GM18951 (cell line): ENCODE measurements around the gene PCDH10.

ENCODE experiments used
- POLR2A ChIP-seq: IDR thresholded peaks from 4 replicates; pipeline ENCODE4 v1.6.1; 2011; ENCODE audit warnings: mild to moderate bottlenecking; ENCODE audit not compliant: insufficient read length, insufficient read depth; ENCODE audit errors: extremely low read depth
- in situ Hi-C: fragments of 300-500 bp; cut with MboI; formaldehyde crosslinking; loops from one replicate; pipeline ENCODE4 v1.12.0; 2022; ENCODE audit warnings: low sequenced_read_pairs, mixed read lengths, inconsistent platforms; ENCODE audit not compliant: unreplicated experiment

PCDH10 gene

DNA sequence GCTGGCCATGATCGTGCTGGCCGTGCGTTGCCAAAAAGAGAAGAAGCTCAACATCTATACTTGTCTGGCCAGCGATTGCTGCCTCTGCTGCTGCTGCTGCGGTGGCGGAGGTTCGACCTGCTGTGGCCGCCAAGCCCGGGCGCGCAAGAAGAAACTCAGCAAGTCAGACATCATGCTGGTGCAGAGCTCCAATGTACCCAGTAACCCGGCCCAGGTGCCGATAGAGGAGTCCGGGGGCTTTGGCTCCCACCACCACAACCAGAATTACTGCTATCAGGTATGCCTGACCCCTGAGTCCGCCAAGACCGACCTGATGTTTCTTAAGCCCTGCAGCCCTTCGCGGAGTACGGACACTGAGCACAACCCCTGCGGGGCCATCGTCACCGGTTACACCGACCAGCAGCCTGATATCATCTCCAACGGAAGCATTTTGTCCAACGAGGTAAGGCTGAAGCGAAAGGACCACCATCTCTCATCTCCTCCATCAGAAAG, 3.3 kb downstream of the PCDH10 start:
- in situ Hi-C loops = no loop called here
- TF ChIP-seq POLR2A = no peak

DNA sequence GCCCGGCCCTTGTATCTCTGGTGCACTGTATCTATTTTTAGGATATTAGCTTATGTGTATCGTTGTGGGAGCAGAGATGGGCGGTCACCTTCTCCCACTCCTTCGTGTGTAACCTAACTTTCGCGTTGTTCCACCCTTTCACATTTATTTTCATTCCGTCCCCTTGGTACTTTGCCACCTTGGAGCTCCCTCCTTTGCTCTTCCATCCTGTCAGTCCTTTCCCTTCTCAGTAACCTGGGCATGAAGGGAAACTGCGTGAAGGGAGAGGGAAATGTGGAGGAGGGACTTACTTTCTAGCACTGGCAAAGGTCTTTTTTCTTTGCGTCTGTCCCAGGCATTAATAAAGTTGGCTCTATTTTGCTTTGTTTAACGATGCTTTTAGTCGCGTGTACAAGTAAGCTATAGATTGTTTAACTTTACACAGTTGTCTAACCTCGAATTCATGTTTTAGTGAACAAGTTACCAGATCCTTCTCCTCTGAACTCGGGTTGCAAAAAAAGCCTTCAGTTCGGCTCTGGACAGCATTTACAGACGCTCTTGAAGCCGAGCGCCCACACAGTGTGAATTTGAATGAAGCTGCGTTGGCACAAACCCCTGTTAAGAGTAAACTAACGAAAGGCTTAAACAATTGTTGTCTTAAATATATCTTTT, 3.9 kb downstream of the PCDH10 start:
- in situ Hi-C loops = no loop called here
- TF ChIP-seq POLR2A = no peak

DNA sequence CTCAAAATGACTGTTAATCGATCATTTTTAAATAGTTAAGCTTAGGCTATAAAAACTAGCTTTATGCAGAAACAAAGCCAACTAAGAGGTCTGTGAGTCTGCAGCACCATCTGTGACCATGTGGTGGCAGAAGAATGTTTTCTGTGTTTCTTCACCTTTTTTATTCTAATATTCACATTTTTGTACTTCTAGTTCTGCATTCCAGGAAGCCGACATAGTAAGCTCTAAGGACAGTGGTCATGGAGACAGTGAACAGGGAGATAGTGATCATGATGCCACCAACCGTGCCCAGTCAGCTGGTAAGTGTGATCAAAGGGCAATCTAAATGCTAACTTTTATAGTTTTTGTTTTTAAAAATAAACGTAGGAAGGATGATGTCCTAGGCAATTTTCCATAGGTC, 5.6 kb downstream of the PCDH10 start:
- in situ Hi-C loops = no loop called here
- no peak for TF ChIP-seq POLR2A

DNA sequence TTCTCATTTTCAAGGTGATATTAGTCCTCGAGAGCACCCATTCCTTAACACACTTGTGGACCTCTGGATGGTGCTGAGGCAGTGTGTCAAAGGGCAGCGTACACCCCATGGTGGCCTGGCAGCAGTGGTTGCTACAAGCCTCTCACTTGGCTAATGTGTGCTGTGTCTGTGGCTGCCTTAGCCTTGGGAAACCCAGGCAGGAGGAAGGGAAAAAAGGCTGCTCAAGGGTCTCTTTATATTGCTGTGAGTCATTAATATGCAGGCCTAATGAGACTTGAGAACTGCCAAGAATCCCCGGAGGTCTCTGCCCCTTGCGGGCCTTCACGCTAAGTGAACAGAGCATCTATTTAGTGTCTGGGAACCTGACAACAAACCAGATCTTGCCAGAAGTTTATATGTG, 7.0 kb downstream of the PCDH10 start:
- in situ Hi-C loops = no loop called here
- TF ChIP-seq POLR2A = no peak

DNA sequence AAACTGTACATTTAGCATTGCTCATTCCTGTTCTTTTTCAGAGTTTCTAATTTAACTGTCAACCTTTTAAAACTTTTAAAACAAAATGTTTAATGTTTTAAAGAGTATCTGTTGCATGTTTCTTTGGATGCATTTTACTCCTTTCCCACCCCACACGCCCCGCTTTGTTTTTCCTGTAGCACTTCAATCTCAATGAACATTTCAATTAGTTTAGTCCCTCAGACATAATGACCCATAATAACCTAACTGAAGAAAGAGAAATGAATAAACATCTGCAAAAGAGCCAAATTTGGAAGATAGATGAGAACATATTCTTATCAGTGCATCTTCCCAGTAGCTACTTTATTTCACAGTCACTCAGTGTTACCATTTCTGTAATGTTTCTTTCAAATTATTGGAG, 7.5 kb downstream of the PCDH10 start:
- no peak for TF ChIP-seq POLR2A
- in situ Hi-C loops = no loop called here

DNA sequence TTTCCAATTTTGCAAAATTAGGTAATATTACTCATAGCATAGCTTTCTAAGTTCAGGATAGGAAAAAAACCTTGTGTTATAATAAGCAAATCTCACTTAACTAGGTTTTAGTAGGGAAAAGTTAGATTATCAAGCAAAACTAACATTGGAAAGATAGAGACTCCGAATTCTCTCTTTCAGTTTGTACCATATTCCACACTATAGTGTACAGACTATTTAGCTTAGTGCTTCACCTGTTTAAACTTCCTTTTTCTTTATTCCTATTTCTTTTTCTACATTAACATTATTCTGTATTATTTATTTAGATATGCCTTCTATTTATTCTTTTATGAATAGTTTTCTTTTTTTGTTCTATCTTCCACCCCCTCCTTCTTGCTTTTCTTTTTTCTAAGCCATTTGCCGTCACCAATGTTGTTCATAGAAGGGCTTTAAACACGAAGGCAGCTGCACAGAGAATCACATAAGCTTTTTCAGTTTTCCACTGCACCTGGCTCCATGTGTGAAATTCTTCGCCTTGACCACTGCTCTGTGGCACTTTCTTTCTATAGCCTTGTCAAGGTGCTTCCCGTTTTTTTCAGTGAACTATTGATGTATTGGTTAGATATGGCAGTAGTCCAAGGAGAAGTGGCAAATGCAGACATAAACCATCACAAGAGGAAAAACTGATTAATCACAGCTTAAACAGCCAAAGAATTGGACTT, 8.5 kb downstream of the PCDH10 start:
- in situ Hi-C loops = no loop called here
- no peak for TF ChIP-seq POLR2A

DNA sequence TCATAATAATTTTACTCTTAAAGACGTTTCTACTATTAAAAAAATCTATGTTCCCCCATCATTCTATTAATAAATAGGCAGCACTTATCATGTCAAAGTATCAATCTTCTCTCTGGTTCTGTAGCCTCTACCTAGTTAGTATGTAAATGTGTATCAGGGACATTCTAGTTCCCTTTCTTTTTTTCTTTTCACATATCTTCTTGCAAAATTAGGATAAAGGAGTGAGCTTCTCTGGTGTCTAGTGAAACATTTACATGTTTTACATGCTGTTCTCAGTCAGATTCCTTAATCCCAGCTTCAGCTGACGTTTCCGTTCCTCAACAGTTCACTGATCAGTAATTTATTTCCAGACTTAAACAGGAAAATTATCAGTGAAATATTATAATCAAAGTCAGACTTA, 11.8 kb downstream of the PCDH10 start:
- in situ Hi-C loops = no loop called here

DNA sequence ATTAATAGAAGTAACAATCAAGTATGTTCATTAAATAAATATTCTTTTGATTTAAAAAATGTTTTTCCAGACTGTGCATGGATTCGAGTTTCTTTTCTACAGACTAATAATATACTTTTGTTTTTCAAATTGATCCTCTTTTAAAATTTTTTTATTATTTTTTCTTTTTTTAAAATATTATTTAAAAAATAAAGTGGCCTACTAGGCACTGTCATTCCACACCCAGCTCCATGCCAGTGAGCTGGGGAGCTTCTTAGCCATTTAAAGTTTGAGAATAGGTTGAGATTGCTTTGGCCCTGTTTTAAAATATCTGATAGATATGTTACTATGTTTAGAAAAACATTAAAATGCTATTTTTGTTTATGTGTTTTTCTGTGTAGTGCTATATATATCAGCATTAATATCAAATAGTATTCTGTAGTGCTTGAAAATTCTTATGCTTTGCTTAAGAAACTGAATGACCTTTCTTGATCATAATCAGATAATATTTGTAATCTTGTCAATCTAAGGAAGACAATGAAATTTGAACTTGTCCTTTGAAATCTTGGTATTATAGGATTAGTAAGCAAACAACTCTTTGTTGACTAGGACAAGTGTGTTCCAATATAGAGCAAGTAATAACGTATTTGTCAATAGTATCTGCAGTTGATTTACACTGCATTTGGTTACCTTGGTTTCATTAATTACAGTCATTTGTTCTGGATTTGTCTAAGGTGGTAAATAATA, 12.6 kb downstream of the PCDH10 start:
- no peak for TF ChIP-seq POLR2A
- in situ Hi-C loops = no loop called here

More for the DNA sequence above, 11.8 kb downstream of the PCDH10 start:
- no peak for TF ChIP-seq POLR2A

DNA sequence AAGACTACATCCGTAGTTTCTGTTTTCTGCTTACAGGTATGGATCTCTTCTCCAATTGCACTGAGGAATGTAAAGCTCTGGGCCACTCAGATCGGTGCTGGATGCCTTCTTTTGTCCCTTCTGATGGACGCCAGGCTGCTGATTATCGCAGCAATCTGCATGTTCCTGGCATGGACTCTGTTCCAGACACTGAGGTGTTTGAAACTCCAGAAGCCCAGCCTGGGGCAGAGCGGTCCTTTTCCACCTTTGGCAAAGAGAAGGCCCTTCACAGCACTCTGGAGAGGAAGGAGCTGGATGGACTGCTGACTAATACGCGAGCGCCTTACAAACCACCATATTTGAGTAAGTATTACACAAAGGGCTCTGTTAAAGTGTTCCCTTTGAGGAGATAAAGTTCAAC, 13.8 kb downstream of the PCDH10 start:
- TF ChIP-seq POLR2A = no peak
- in situ Hi-C loops = no loop called here

DNA sequence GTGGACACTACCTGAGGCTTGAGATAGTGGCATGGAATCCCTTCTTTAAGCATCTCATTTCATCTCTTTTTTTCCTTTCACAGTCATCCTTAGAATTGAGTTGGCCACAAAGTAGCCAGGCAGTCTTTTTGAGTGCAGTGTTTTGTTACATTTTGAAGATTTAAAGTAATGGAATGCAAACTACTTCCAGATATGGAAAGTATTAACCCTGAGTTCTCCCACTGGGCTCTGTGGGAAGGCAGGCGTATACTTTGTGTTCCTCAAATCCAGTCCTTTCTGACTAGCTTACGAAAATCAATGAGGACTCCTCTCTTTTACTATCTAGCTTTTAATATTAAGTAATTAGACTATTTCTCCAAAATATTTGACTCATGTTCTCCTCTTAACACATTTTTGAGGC, 29.9 kb downstream of the PCDH10 start:
- no peak for TF ChIP-seq POLR2A
- in situ Hi-C loops = no loop called here

DNA sequence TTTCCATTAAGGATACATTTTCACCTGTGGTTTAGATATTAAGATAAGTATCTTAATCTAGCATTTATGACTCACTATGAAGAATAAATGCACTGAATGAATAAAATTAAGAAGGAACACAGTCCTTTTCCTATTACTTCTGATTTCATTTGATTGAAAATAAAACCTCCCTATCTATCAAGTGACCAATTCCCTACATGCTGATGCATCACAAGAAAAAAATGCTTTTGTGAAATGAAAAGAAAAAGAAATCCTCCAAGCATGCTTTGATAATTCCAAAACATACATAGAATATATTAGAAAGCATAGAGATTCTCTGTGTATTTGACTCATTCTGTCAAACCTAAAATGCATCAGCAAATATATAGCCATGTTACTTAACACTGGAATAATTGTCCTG, 37.1 kb downstream of the PCDH10 start:
- TF ChIP-seq POLR2A = no peak
- in situ Hi-C loops = no loop called here

DNA sequence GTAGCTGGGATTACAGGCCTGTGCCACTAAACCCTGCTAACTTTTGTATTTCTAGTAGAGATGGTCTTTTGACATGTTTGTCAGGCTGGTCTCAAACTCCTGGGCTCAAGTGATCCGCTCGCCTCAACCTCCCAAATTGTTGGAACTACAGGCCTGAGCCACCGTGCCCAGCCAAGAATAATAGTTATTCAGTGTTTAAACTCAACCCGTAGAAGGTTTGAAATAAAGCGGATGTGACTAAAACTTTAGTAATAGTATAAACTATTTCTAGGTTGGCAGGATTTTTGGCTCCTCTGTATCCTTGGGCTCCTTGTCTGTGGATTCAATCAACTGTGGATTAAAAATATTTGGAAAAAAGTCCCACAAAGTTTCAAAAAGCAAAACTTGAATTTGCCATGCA, 37.8 kb downstream of the PCDH10 start:
- TF ChIP-seq POLR2A = no peak
- in situ Hi-C loops = no loop called here

DNA sequence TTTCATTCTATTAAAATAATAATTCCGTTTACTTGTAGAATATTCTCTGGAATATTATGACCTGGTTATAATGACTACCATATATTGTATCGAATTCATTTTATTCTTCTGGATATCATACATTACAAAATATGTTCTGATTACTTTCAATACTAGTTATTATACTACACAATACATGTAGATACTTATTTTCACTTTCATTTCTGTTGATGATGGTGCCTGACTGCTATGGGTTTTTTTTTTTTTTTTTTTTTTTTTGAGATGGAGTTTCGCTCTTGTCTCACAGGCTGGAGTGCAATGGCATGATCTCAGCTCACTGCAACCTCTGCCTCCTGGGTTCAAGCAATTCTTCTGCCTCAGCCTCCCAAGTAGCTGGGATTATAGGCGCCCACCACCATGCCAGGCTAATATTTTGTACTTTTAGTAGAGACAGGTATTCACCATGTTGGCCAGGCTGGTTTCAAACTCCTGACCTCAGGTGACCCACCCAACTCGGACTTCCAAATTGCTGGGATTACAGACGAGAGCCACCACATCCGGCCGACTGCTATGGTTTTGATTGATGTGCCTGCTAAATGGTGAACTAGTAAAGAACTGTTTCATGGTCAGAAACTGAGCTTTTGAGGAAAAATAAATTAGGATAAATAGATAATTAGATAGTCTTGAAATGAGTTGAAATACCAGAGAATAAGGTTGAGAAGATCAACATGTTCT, 39.5 kb downstream of the PCDH10 start:
- in situ Hi-C loops = no loop called here
- no peak for TF ChIP-seq POLR2A
